CD4-positive, alpha-beta T cell (primary cell): Measurements from ENCODE around the gene FGF22. TPM values are rescaled to one million over a fixed set of nuclear protein-coding genes. Genes with fewer than 3 reads are reported as not detected.

ENCODE experiments used
- ATAC-seq: fragments of 200-7000 bp; cut with Tn5 transposase; one replicate; pipeline ENCODE4 v1.10.0; 2022; ENCODE audit warnings: mild to moderate bottlenecking; ENCODE audit not compliant: poor library complexity
- CTCF ChIA-PET: fragments of 350-600 bp; sonication (Branson Sonifier 250); formaldehyde crosslinking; loops from one replicate; lab custom pipeline; 2021; ENCODE audit warnings: antibody characterized with exemption, inconsistent platforms; lab: Charles Lee
- POLR2A ChIA-PET: fragments of 350-600 bp; sonication (Branson Sonifier 250); formaldehyde crosslinking; loops from one replicate; lab custom pipeline; 2021; ENCODE audit warnings: antibody characterized with exemption, inconsistent platforms; lab: Charles Lee
- DNase-seq, 14 experiments: peaks; one replicate each; pipeline ENCODE4 v3.0.0-alpha.2; 2013 to 2020; ENCODE audit warnings: mixed read lengths in 2 of 14
- H3K27ac ChIP-seq, 2 donors: one replicate each; pipeline versions ENCODE4 v1.5.1 to v1.7.0; 2013; ENCODE audit warnings: low read length in 2 of 2, low read depth in 1 of 2, mild to moderate bottlenecking in 1 of 2
- H3K27me3 ChIP-seq, 2 experiments: 1 replicate in 1 of 2; 2 replicates in 1 of 2; pipeline versions ENCODE4 v1.6.1 to v1.7.0; 2013; ENCODE audit warnings: low read length in 2 of 2, control low read depth in 1 of 2, mild to moderate bottlenecking in 1 of 2, moderate library complexity in 1 of 2; ENCODE audit not compliant: insufficient read depth in 2 of 2, control insufficient read depth in 1 of 2
- H3K36me3 ChIP-seq: one replicate; pipeline ENCODE4 v1.6.1; 2013; ENCODE audit warnings: low read length, control low read depth; ENCODE audit not compliant: insufficient read depth
- H3K4me1 ChIP-seq: one replicate; pipeline ENCODE4 v1.6.1; 2013; ENCODE audit warnings: low read length, control low read depth; ENCODE audit not compliant: insufficient read depth
- H3K4me3 ChIP-seq: one replicate; pipeline ENCODE4 v1.5.1; 2013; ENCODE audit warnings: mild to moderate bottlenecking, low read length, moderate library complexity
- H3K9me3 ChIP-seq, 2 experiments: 1 replicate in 1 of 2; 2 replicates in 1 of 2; pipeline versions ENCODE4 v1.6.1 to v1.7.0; 2013; ENCODE audit warnings: low read length in 2 of 2, mild to moderate bottlenecking in 2 of 2, control low read depth in 1 of 2, moderate library complexity in 1 of 2; ENCODE audit not compliant: control insufficient read depth in 1 of 2, insufficient read depth in 1 of 2
- H3K27ac Mint-ChIP-seq: one replicate; pipeline ENCODE4 v1.8.0; 2020; ENCODE audit warnings: mixed read lengths
- H3K27me3 Mint-ChIP-seq: one replicate; pipeline ENCODE4 v1.8.0; 2021; ENCODE audit warnings: mixed read lengths
- H3K36me3 Mint-ChIP-seq: one replicate; pipeline ENCODE4 v1.8.0; 2021; ENCODE audit warnings: low read depth, mixed read lengths
- H3K4me1 Mint-ChIP-seq: one replicate; pipeline ENCODE4 v1.8.0; 2021; ENCODE audit warnings: low read depth, mixed read lengths
- H3K4me3 Mint-ChIP-seq: one replicate; pipeline ENCODE4 v1.8.0; 2020; ENCODE audit warnings: mild to moderate bottlenecking, mixed read lengths
- H3K9me3 Mint-ChIP-seq: one replicate; pipeline ENCODE4 v1.8.0; 2020; ENCODE audit warnings: mixed read lengths
- intact Hi-C, 2 experiments: fragments of 100-400 bp; cut with DNase I in 1 of 2; cut with micrococcal nuclease in 1 of 2; formaldehyde crosslinking; loops; one replicate each; pipeline versions ENCODE4 v1.15.1 to v1.9.0; 2023 to 2025; cut with DNase I, micrococcal nuclease
- total RNA-seq, 174 experiments: library from RNA in 2 of 174; stranded (reverse) in 2 of 174; gene quantifications; one replicate each; pipeline ENCODE4 v1.2.3 and lab custom pipeline; 2021 to 2026
- TF ChIP-seq, protein P1 (sequence below): fragments of 200-600 bp; IDR thresholded peaks from one replicate; pipeline ENCODE4 v1.8.0; 2022; ENCODE audit warnings: antibody characterized with exemption, mild to moderate bottlenecking

Gene FGF22
- total RNA-seq, 2 experiments from 2014 or later = 0.42 to 0.49 TPM

DNA sequence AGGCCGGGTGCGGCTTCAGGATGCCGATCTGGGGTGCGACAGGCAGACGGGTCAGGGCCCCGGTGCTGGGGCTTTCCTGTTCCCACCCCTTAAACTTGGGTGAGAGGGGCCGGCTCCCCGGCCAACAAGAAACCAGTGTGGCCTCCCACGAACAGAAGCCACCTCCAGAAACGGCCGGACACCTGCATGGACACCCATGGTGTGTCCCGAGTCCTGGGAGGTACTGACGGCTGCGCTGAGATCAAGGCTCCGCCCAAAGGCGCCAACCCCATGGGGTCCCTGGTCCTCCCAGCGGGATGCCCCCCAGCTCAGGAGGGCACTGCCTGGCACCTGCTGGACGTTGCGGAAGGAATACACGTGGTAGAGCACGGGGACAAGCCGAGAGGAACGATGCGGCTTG is 17.9 kb upstream of the FGF22 start:
- Mint-ChIP-seq H3K4me1 (no peaks in the 10 kb centered on the region), H3K27me3 (no peaks in the 10 kb centered on the region), H3K36me3 (peaks cover 46% of the 10 kb centered on the region), H3K4me3 (no peak overlapping the region), H3K27ac (no peak overlapping the region), H3K9me3 (no peaks in the 10 kb centered on the region)
- Histone ChIP-seq H3K9me3 (no peaks in the 10 kb centered on the region), H3K36me3 (peaks cover 60% of the 10 kb centered on the region), H3K4me3 (no peak overlapping the region), H3K27ac (no peak overlapping the region), H3K4me1 (no peaks in the 10 kb centered on the region), H3K27me3 (no peaks in the 10 kb centered on the region)
- intact Hi-C loops = no loop called here
- DNase-seq = peak in 1 of 14 experiments; percentile 19
- no peak for ATAC-seq
- CTCF ChIA-PET = interaction anchor here (0.9 kb wide), 1 partner anchor 111 kb away, joined by 4 read pairs; no protein-coding TSS in a partner anchor
- TF ChIP-seq, protein P1, sequence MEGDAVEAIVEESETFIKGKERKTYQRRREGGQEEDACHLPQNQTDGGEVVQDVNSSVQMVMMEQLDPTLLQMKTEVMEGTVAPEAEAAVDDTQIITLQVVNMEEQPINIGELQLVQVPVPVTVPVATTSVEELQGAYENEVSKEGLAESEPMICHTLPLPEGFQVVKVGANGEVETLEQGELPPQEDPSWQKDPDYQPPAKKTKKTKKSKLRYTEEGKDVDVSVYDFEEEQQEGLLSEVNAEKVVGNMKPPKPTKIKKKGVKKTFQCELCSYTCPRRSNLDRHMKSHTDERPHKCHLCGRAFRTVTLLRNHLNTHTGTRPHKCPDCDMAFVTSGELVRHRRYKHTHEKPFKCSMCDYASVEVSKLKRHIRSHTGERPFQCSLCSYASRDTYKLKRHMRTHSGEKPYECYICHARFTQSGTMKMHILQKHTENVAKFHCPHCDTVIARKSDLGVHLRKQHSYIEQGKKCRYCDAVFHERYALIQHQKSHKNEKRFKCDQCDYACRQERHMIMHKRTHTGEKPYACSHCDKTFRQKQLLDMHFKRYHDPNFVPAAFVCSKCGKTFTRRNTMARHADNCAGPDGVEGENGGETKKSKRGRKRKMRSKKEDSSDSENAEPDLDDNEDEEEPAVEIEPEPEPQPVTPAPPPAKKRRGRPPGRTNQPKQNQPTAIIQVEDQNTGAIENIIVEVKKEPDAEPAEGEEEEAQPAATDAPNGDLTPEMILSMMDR = no peak
- POLR2A ChIA-PET = no interaction called here

DNA sequence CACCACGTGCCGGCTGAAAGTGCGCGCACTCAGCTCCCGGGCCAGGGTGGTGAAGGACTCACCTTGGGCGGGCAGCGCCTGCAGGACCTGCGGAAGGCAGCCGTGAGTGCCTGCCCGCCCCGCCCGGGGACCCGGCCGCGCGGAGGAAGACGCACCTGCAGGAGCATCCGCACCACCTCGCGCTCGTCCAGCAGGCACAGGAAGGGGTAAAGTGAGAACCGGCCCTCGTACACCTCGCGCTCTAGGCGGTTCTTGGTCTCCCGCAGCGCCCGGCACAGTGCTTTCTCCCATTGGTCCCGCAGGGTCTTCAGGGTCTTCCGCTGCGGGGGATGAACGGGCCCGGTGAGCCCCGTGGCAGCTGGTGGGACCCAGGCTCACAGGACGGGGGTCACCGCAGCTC is 17.0 kb upstream of the FGF22 start:
- peaks cover 57% of the 10 kb centered on the region for H3K36me3 ChIP-seq

DNA sequence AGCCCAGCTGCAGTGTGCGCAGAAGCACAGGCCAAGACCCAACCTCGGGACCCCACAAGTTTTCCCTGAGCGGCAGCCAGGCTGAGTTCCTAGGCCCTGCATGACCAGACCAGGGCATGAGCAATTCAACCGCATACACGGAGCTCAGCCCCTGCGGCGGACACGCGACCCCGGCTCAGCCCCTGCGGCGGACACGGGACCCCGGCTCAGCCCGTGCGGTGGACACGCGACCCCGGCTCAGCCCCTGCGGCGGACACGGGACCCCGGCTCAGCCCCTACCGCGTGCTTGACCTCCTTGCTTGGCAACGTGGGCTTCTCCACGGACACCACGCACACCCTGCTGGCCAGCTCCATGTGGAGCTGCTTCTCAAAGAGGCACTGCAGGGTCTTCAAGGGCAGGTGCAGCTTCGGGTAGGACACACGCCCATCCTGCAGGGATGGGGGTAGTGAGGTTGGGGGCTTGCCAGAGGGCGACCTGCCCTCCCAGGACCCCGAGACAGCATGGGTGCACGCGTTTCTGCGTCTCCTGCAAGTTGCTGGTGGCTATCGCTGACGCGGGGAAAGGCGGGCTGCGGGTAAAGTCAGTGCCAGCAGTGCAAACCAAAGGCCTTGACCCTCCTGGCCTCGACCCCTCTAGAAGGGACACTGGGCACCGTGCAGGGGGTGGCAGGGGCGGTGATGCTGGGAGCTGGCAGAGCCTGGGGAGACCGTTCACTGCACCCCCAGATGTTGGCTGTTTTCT is 16.3 kb upstream of the FGF22 start:
- ChIA-PET POLR2A (interaction anchor here (0.6 kb wide), 1 partner anchor 43 kb away, joined by 4 read pairs; no protein-coding TSS in a partner anchor), CTCF (interaction anchor here (1.2 kb wide), 1 partner anchor 39 kb away, joined by 3 read pairs; no protein-coding TSS in a partner anchor)
- Histone ChIP-seq H3K27me3 (no peaks in the 10 kb centered on the region), H3K9me3 (peaks cover 0 to 3% of the 10 kb centered on the region in 2 experiments), H3K4me1 (no peaks in the 10 kb centered on the region), H3K4me3 (no peak overlapping the region), H3K36me3 (peaks cover 57% of the 10 kb centered on the region), H3K27ac (no peak overlapping the region)
- no peak overlapping the region for H3K4me3 Mint-ChIP-seq
- no peaks in the 10 kb centered on the region for H3K9me3 Mint-ChIP-seq
- intact Hi-C loops = no loop called here
- H3K27ac Mint-ChIP-seq = no peak overlapping the region
- no peaks in the 10 kb centered on the region for H3K27me3 Mint-ChIP-seq
- peaks cover 39% of the 10 kb centered on the region for H3K36me3 Mint-ChIP-seq
- H3K4me1 Mint-ChIP-seq = no peaks in the 10 kb centered on the region
- ATAC-seq (no peak), DNase-seq (no peak)
- TF ChIP-seq, protein P1 = no peak

More for the DNA sequence above, 17.0 kb upstream of the FGF22 start:
- no peak overlapping the region for H3K4me3 Mint-ChIP-seq
- intact Hi-C loops = no loop called here
- ChIA-PET POLR2A (interaction anchor here (0.6 kb wide), 1 partner anchor 44 kb away, joined by 4 read pairs; no protein-coding TSS in a partner anchor), CTCF (interaction anchor here (0.9 kb wide), 1 partner anchor 112 kb away, joined by 4 read pairs; no protein-coding TSS in a partner anchor)
- ATAC-seq (no peak), DNase-seq (peak in 1 of 14 experiments; percentile 18)
- H3K27ac Mint-ChIP-seq = no peak overlapping the region
- H3K27me3 Mint-ChIP-seq = no peaks in the 10 kb centered on the region
- Histone ChIP-seq H3K4me3 (no peak overlapping the region), H3K27ac (no peak overlapping the region), H3K4me1 (no peaks in the 10 kb centered on the region), H3K27me3 (no peaks in the 10 kb centered on the region), H3K9me3 (no peaks in the 10 kb centered on the region)
- no peaks in the 10 kb centered on the region for H3K9me3 Mint-ChIP-seq
- no peaks in the 10 kb centered on the region for H3K4me1 Mint-ChIP-seq
- peaks cover 42% of the 10 kb centered on the region for H3K36me3 Mint-ChIP-seq
- TF ChIP-seq, protein P1 = no peak
